AG09319 (cell line): ENCODE data around the gene RPS6KA2.

Source experiments
- DNase-seq: peaks from one replicate; pipeline ENCODE4 v3.0.0-alpha.2; 2010; ENCODE audit warnings: low read depth; ENCODE audit errors: extremely low read depth
- TF ChIP-seq, protein P1 (sequence below): IDR thresholded peaks from 2 replicates; pipeline ENCODE4 v1.5.1; 2011; ENCODE audit warnings: low read depth, mild to moderate bottlenecking, inconsistent platforms, low read length, moderate library complexity

Gene RPS6KA2

DNA sequence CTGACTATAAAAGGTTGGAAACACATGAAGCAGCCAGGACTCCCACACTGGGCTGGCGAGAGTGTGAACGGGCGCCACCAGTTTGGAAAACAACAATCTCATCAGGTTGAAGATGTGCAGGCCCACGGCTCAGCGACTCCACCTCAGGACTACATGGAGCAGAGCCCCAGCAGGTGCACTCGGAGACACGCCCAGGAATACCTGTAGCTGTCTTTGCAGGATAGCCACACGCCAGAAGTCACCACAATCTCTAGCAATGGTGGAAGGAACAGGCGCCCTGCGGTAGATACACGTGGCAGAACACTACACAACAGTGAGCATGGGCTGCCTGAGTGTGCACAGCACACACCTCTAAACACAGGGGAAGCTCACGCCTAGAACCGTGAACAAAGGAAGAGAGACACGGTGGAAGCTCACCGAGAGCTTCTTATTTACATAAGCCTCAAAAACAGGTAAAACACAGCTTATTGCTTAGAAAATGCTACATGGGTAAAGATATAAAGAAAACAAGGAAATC, 28.7 kb upstream of the RPS6KA2 start:
- DNase-seq: no peak
- TF ChIP-seq, protein P1, sequence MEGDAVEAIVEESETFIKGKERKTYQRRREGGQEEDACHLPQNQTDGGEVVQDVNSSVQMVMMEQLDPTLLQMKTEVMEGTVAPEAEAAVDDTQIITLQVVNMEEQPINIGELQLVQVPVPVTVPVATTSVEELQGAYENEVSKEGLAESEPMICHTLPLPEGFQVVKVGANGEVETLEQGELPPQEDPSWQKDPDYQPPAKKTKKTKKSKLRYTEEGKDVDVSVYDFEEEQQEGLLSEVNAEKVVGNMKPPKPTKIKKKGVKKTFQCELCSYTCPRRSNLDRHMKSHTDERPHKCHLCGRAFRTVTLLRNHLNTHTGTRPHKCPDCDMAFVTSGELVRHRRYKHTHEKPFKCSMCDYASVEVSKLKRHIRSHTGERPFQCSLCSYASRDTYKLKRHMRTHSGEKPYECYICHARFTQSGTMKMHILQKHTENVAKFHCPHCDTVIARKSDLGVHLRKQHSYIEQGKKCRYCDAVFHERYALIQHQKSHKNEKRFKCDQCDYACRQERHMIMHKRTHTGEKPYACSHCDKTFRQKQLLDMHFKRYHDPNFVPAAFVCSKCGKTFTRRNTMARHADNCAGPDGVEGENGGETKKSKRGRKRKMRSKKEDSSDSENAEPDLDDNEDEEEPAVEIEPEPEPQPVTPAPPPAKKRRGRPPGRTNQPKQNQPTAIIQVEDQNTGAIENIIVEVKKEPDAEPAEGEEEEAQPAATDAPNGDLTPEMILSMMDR: no peak

DNA sequence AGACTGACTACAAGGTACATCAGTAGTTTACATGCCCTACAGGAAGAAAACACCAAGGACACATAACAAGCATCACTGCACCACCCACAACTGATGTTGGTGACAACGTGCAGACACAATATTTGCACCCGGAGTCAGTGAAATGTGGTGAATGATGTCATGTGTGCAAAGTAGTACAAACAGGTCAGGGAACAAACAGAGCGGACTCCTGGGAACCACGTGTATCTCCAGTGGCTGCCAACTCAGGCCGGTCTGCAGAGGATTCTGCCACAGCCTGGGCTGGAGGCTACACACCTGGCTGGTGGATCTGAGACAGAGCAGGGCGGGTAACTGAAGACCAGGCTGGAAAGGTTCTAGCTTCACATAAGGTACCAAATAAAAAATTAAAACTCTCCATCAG, 28.2 kb upstream of the RPS6KA2 start:
- TF ChIP-seq, protein P1: no peak
- no peak for DNase-seq

DNA sequence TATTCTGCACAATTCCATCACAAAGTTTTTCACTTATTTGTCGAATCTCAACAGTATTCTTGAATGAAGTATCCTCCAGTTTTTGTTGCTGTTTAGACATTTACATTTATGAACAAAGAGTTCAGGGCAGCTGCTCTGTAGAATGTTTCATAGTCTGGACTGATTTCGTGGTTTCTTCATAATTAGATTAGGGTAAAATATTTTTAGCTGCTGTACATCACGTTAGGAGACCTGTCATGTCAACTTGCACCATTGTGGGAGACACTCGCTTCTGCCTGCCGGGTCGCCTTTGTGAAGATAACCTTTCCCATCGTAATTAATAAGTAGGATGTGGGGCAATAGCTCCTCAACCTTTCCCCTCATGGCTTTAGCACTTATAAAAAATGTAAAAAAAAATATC, 27.5 kb upstream of the RPS6KA2 start:
- TF ChIP-seq, protein P1: no peak
- DNase-seq: no peak

DNA sequence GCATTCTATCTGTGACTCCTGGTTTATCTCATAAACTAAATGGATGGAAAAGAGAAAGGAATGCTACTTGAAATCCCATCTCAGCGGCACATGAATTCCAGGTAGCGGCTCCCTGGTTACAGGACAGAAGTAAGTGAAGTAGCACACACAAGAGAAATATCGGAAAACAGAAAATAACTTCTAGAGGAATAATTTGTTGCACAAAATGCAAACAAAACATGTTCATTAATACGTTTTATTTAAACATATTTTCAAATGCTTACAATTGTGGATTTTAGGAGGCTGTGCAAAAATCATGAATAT, 26.5 kb upstream of the RPS6KA2 start:
- TF ChIP-seq, protein P1: no peak
- DNase-seq: no peak

DNA sequence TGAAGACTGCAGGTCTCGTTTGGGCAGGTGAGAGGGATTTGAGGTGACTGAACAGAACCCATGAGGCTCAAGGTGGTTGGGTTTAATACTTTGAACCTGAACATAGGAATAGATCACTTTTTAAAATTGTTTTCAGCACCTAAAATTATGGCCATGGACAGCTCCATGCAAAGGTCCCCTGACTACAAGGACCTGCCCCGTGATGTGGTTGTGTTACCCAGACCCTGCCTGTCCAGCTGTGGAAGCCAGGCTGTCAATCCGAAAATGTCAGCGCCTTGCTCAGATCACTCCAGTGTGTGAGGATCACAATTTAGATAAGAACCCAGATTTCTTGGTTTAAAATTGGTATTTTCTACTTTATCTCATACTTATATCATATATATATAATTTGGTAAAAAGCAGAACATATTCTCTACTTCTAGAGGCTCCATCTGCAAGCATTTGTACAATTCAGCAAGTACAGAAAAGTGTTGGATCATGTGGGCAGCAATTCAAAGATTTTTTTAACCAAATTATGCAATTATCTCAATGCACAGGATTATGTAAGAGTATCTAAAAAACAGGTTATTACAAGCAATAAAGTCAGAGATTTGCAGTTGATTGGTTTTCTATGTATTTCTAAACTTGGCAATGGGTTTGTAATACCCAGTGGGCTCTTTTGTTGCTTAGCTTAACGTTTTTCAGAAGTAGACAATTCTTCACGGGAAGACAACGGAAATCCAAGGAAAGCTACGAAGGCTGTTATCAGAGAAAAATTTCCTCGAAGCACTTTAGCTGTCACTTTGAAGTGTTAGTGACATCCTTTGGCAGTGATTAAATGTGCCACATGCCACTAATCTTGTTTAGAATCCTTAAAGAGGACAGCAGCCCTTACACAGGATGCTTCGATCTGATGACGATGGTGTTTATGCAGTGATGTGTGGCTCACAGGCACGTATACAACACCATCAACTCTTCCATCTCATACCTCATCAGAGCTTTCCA, 24.1 kb upstream of the RPS6KA2 start:
- TF ChIP-seq, protein P1: no peak
- DNase-seq: no peak

DNA sequence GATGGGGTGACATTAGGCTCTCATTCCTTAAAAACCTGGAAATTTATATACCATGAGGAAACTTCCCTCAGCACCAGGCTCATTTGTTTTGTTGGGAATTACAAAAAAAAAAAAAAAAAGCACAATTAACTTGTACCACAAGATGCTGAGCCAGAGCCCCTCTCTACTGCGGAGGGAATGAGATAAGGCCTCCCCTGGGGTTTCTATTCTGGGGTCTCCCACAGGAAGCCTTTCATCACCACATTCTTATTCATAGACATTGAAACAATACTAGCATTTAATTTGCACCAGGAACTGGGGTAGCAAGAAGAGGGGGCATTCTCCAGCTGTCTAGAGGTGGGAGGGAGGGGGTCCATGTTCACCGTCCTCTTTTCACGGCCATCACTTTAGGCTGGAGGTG, 23.0 kb upstream of the RPS6KA2 start:
- no peak for DNase-seq
- TF ChIP-seq, protein P1: no peak

DNA sequence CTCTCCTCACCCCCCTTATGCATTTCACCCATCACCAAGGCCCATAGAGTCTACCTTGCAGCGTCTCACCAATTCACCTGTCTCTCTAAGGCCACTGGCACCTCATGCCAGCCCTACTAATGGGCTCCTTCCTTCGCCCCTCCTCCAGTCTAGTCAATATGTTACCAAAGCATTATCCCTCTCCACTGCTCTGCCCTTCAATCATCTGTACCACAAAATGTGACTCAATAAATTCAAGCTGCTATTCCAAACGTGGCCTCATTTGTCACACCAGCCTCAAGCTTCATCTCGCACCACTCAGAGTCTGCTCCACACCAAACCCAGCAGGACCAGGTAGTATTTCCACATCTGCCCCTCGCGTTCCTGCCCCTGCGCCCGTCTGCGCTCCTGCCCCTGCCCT, 21.8 kb upstream of the RPS6KA2 start:
- no peak for DNase-seq
- TF ChIP-seq, protein P1: no peak
